HL-60/S4 treated with phorbol 12-myristate 13-acetate at 8.2 ng/mL for 4 days and 3 days (cell line): ENCODE measurements around the gene HARS1.

Experiments used
- in situ Hi-C: fragments of 300-500 bp; cut with MboI; formaldehyde crosslinking; loops from 2 replicates; pipeline ENCODE4 v1.15.0; 2022; ENCODE audit warnings: low sequenced_read_pairs

Gene HARS1, protein sequence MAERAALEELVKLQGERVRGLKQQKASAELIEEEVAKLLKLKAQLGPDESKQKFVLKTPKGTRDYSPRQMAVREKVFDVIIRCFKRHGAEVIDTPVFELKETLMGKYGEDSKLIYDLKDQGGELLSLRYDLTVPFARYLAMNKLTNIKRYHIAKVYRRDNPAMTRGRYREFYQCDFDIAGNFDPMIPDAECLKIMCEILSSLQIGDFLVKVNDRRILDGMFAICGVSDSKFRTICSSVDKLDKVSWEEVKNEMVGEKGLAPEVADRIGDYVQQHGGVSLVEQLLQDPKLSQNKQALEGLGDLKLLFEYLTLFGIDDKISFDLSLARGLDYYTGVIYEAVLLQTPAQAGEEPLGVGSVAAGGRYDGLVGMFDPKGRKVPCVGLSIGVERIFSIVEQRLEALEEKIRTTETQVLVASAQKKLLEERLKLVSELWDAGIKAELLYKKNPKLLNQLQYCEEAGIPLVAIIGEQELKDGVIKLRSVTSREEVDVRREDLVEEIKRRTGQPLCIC

DNA sequence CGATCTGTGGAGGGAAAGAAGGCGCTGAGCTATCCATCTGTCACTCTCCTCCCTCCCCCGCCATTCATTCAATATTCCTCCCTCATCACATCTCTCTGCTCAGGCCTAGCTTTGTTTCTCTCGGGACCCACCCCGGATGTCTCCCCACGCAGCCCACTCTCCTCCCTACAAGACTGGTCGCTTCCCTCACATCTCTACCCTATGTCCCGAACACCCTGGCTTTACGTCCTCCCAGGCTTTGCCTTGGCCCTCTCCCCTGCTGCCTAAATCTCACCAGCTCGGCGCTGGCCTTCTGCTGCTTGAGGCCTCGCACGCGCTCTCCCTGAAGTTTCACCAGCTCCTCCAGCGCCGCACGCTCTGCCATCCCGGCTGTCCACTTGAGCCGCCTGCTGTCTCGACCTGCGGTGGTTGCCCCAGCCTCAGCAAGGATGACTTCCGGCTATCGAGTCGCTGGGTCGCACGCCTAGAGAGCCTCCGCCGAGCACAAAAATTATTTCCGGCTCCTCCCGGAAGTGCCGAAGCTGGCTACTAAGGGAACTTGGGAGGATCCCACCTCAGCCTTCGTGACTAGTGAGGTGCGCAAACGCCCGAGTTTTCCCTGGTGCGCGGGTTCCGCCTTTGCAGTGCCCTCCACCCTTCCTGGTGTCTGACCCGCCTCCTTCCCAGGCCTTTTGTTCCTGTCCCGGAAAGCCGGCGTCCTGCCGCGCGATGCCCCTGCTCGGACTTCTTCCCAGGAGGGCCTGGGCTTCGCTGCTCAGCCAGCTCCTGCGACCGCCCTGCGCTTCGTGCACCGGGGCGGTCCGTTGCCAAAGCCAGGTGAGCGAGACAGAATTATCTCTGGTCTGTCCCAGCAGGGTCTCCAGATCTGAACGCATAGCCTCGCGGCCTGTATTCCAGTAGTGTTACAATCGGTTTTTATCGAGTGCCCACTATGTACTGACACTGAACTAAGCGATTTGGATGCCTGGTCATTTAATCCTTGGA, at the start of gene HARS1, which contains the start of gene HARS2:
HARS1 (minus strand) TSS at position 430 of the 984 bp plus-strand sequence; CDS start at position 364, 66 bp downstream.
HARS2 (plus strand) TSS at position 515 of the 984 bp plus-strand sequence; CDS start at position 709, 194 bp downstream.
- in situ Hi-C loops = no loop called here

GRCh38 chr5:140737486-140737885, 46.3 kb upstream of the HARS1 start:
- in situ Hi-C loops = no loop called here

- in situ Hi-C loops = no loop called here
Measured at GRCh38 chr5:140734354-140734753, 43.2 kb upstream of the HARS1 start.

DNA sequence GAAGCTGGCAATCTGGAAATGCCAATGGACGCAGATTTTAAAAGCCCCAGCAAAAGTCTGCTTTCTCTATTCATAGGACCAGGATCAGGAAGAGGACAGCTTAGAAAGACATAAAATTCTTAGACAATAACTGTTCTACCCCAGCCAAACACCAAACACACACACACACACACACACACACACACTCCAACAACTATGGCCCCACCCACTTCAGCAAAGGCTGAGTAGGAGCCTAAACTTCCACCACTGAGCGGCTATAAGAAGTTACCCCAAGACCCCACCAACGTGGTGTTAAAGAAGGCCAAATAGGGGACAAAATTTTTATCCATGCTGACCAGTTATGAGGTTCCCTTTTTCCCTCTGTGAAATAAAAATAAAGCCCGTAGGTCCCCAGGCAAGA, 41.9 kb upstream of the HARS1 start:
- in situ Hi-C loops = no loop called here

DNA sequence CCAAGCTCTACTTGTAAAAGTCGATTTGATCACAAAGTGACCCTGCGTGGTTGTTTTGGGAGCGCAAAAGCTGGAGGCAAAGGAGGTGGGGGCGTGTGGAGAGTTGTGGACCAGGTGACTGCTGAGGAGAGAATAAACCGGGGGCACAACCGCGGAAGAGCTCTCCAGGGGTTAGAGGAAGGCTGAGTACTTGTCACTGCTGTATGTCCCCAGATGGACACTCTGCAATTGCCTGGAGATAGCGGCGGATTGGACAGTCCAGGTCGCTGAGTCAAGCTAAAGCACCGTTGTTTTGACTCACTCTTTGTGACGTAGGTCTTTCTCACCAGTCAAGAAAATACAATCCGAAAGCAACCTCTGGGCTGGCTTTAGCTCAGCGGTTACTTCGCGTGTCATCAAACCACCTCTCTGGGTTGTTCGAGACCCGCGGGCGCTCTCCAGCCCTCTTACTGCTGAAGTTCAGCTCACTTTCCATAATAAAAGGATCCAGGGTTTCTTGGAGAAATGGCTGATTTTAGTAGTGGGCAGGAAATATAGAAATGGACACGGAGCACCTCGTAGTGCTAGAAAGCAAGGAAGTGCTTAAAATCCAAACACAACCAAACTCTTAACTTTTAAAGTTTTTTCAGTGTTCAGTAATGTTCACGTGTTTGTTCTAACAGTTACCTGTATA, 34.8 kb upstream of the HARS1 start:
- in situ Hi-C loops = no loop called here

GRCh38 chr5:140721395-140721794, 30.2 kb upstream of the HARS1 start:
- in situ Hi-C loops = loop anchor here (25.0 kb wide), 2 partner anchors 359 to 484 kb away; partner anchors contain the start of gene SLC4A9

DNA sequence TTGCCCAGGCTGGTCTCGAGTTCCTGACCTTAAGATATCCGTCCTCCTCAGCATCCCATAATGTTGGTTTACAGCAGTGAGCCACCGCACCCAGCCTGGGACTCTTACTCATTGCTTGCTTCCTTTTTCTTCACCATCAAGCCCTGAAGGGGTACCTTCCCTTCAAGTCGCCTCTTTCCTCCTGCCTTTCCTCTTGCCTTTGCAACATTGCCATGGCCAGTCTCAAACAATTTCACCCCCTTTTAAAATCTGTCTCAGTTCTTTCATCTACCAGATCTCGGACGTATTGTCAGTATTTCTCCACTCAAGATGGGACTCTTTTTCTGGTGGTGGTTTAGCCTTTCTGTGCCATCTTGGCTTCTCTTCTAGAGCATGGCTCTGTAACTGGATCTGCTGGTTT, 29.6 kb upstream of the HARS1 start:
- in situ Hi-C loops = loop anchor here (25.0 kb wide), 2 partner anchors 358 to 483 kb away; partner anchors contain the start of gene SLC4A9

DNA sequence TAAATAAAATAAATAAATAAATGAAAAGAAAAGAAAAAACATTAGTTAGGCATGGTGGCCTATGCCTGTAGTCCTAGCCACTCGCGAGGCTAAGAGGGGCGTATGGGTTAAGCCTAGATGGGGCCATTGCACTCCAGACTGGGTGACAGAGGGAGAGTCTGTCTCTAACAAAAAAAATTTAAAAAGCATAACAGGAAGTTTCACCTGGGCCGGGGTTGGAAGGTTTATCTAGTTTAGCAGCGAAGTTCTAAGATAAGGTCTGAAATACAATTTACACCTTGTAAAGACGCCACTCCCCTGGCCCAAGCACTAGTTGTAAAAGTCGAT, 27.1 kb upstream of the HARS1 start:
- in situ Hi-C loops = loop anchor here (25.0 kb wide), 2 partner anchors 356 to 481 kb away; partner anchors contain the start of gene SLC4A9

GRCh38 chr5:140716238-140716637, 25.1 kb upstream of the HARS1 start:
- in situ Hi-C loops = loop anchor here (25.0 kb wide), 2 partner anchors 354 to 479 kb away; partner anchors contain the start of gene SLC4A9

GRCh38 chr5:140713562-140714094, 22.5 kb upstream of the HARS1 start:
- in situ Hi-C loops = loop anchor here (25.0 kb wide), 2 partner anchors 351 to 476 kb away; partner anchors contain the start of gene SLC4A9

GRCh38 chr5:140711794-140712193, 20.6 kb upstream of the HARS1 start:
- in situ Hi-C loops = loop anchor here (25.0 kb wide), 2 partner anchors 349 to 474 kb away; partner anchors contain the start of gene SLC4A9

DNA sequence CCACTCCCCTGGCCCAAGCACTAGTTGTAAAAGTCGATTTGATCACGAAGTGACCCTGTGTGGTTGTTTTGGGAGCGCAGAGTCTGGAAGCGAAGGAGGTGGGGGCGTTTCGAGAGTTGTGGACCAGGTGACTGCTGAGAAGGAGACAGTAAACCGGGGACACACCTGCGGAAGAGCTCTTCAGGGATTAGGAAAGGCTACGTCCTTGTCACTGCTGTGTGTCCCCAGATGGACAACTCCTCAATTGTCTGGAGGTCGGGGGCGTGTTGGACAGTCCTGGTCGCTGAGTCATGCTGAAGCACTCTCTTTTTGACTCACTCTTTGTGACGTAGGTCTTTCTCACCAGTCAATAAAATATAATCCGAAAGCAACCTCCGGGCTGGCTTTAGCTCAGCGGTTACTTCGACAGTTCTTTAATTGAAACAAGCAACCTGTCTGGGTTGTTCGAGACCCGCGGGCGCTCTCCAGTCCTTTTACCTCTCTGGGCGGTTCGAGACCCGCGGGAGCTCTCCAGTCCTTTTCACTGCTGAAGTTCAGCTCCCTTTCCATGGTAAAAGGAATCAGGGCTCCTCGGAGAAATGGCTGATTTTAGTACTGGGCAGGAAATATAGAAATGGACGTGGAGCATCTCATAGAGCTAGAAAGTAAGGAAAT, 19.9 kb upstream of the HARS1 start:
- in situ Hi-C loops = loop anchor here (25.0 kb wide), 2 partner anchors 349 to 474 kb away; partner anchors contain the start of gene SLC4A9

GRCh38 chr5:140708787-140709186, 17.6 kb upstream of the HARS1 start:
- in situ Hi-C loops = loop anchor here (25.0 kb wide), 2 partner anchors 346 to 471 kb away; partner anchors contain the start of gene SLC4A9

DNA sequence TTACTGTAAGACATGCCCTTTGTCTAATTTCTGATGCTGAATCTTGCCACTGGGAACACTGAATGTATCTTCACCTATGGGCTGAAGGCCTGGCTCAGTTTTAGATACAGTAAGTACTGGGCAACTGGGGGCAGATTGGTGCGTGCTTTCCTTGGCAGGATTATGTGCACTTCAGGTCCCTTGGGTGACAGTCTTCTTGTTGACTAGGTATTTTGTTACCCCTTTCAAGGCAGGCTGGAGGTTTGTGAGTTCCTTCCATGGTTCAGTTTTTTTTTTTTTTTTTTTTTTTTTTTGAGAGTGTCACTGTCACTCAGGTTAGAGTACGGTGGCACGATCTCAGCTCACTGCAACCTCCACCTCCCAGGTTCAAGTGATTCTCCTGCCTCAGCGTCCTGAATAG, 16.6 kb upstream of the HARS1 start:
- in situ Hi-C loops = loop anchor here (25.0 kb wide), 2 partner anchors 346 to 471 kb away; partner anchors contain the start of gene SLC4A9

- in situ Hi-C loops = loop anchor here (25.0 kb wide), 2 partner anchors 338 to 463 kb away; partner anchors contain the start of gene SLC4A9
Measured at GRCh38 chr5:140700177-140701144, 9.3 kb upstream of the HARS1 start, which contains the start of gene ZMAT2. Gene ZMAT2 (plus strand): TSS chr5:140700447. CDS start chr5:140700461, 14 bp downstream.

DNA sequence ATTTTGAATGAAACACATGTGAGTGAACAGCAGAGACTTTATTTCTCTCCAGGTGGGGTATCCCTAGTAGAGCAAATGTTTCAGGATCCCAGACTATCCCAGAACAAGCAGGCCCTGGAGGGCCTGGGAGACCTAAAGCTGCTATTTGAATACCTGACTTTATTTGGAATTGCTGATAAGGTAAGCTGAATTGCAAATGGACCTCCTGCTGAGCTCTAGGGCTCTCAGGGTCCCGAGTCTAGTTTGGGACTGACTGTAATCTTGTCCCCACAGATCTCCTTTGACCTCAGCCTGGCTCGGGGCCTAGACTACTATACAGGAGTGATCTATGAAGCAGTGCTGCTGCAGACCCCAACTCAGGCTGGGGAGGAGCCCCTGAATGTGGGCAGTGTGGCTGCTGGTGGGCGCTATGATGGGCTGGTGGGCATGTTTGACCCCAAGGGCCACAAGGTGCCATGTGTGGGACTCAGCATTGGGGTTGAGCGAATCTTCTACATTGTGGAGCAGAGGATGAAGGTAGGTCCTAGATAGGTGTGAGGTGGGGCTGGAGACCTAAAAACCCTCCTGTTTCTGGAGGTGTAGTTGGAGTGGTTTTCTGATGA, 5.8 kb upstream of the HARS1 start:
- in situ Hi-C loops = no loop called here

DNA sequence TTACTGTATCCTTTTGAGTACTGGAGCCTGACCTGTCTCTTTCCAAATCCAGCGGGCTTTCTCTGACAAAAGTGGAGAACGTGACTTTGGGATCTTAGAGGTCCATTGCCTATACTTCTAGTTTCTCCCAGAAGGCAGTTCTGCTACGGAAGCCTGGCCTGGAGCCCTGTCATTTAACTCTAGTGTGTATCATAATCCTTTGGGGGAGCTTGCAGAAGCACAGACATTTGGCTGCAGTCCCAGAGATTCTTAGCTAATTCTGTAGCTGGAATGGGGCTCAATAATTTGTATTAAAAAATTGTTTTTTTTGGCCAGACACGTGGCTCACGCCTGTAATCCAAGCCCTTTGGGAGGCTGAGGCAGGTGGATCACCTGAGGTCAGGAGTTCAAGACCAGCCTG, 3.1 kb upstream of the HARS1 start:
- in situ Hi-C loops = no loop called here
